A549 (cell line): ENCODE measurements around the gene DSG3.

Source experiments
- BHLHE40 ChIP-seq: IDR thresholded peaks from 2 replicates; pipeline ENCODE4 v1.6.1; 2012; ENCODE audit warnings: low read depth, low read length, inconsistent platforms
- CTCF ChIP-seq: fragments of >200 bp; sonication (Bioruptor Twin); formaldehyde crosslinking; IDR thresholded peaks from 3 replicates; pipeline ENCODE4 v1.5.1; 2016
- EP300 ChIP-seq, 2 experiments: fragments of >200 bp; sonication (Bioruptor Twin); formaldehyde crosslinking; IDR thresholded peaks; 2 replicates in 1 of 2; 3 replicates in 1 of 2; pipeline ENCODE4 v1.6.1; 2016 to 2017
- FOSL2 ChIP-seq, 2 experiments: fragments of 450-650 bp in 1 of 2; fragments of >200 bp in 1 of 2; sonication (Bioruptor Twin) in 1 of 2; formaldehyde crosslinking; IDR thresholded peaks; 2 replicates each; pipeline versions ENCODE4 v1.5.0 to v1.6.1; 2016 to 2020; ENCODE audit warnings: mild to moderate bottlenecking in 1 of 2, moderate library complexity in 1 of 2
- HOXA7 ChIP-seq: fragments of 250-450 bp; sonication (Bioruptor Pico); IDR thresholded peaks from 2 replicates; pipeline ENCODE4 v1.5.0; 2020; ENCODE audit warnings: mild to moderate bottlenecking, moderate library complexity
- JUN ChIP-seq, 2 experiments: fragments of >200 bp; sonication (Bioruptor Twin); formaldehyde crosslinking; IDR thresholded peaks; 2 replicates in 1 of 2; 3 replicates in 1 of 2; pipeline ENCODE4 v1.6.1; 2016 to 2017
- JUNB ChIP-seq: fragments of >200 bp; sonication (Bioruptor Twin); formaldehyde crosslinking; IDR thresholded peaks from 2 replicates; pipeline ENCODE4 v1.6.1; 2016
- KDM1A ChIP-seq: fragments of 200-600 bp; sonication (generic); IDR thresholded peaks from 2 replicates; pipeline ENCODE4 v1.6.1; 2016; ENCODE audit warnings: low read depth, mild to moderate bottlenecking
- POLR2A ChIP-seq: IDR thresholded peaks from 2 replicates; pipeline ENCODE4 v1.6.1; 2012; ENCODE audit warnings: mild to moderate bottlenecking, low read length
- RAD21 ChIP-seq, 2 experiments: fragments of >200 bp in 1 of 2; sonication (Bioruptor Twin) in 1 of 2; formaldehyde crosslinking in 1 of 2; IDR thresholded peaks in 1 of 2; conservative IDR thresholded peaks in 1 of 2; 2 replicates in 1 of 2; 3 replicates in 1 of 2; pipeline ENCODE4 v1.6.1; 2012 to 2018; ENCODE audit warnings: inconsistent platforms in 1 of 2
- RCOR1 ChIP-seq: fragments of 150-350 bp; IDR thresholded peaks from 2 replicates; pipeline ENCODE4 v1.6.1; 2014; ENCODE audit warnings: antibody characterized with exemption, low read length, low read depth
- RFX5 ChIP-seq: fragments of 450-650 bp; IDR thresholded peaks from 2 replicates; pipeline ENCODE4 v1.7.1; 2014; ENCODE audit warnings: antibody characterized with exemption, mild to moderate bottlenecking, moderate library complexity
- ZC3H11A ChIP-seq: fragments of 450-650 bp; IDR thresholded peaks from 2 replicates; pipeline ENCODE4 v1.6.1; 2014; ENCODE audit warnings: antibody characterized with exemption, mild to moderate bottlenecking
- TF ChIP-seq, protein P1 (sequence below): IDR thresholded peaks from 2 replicates; pipeline ENCODE4 v1.6.1; 2012; ENCODE audit warnings: low read depth, borderline replicate concordance

GRCh38 chr18:31398191-31398590 is 49.4 kb upstream of the DSG3 start:
- TF ChIP-seq BHLHE40 (no peak), CTCF (no peak), RAD21 (conservative IDR thresholded peaks at IDR 0.05 in 1 of 2, IDR thresholded peaks at IDR 0.05 in 1 of 2) (no peak), HOXA7 (CRISPR knock-in tag) (no peak), RFX5 (no peak), JUN (IDR thresholded peaks at IDR 0.05) (no peak), EP300 (IDR thresholded peaks at IDR 0.05) (no peak), POLR2A (no peak), KDM1A (no peak), ZC3H11A (no peak), JUNB (no peak), FOSL2 (IDR thresholded peaks at IDR 0.05) (no peak), FOSL2 (CRISPR knock-in tag; IDR thresholded peaks at IDR 0.05) (no peak), RCOR1 (no peak)
- TF ChIP-seq, protein P1, sequence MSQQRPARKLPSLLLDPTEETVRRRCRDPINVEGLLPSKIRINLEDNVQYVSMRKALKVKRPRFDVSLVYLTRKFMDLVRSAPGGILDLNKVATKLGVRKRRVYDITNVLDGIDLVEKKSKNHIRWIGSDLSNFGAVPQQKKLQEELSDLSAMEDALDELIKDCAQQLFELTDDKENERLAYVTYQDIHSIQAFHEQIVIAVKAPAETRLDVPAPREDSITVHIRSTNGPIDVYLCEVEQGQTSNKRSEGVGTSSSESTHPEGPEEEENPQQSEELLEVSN, result no peak
